NCI-H82 (cell line): Measurements from ENCODE around the gene PCDHGA10.
"Not testable (repeated sequence)": the region's sequence is repeated elsewhere in the genome, so short reads cannot be mapped to it uniquely, and the experiment has no call there.

Experiments used
- DNase-seq: peaks from one replicate; lab custom pipeline; 2025; lab: John Stamatoyannopoulos, UW

PCDHGA10 gene

DNA sequence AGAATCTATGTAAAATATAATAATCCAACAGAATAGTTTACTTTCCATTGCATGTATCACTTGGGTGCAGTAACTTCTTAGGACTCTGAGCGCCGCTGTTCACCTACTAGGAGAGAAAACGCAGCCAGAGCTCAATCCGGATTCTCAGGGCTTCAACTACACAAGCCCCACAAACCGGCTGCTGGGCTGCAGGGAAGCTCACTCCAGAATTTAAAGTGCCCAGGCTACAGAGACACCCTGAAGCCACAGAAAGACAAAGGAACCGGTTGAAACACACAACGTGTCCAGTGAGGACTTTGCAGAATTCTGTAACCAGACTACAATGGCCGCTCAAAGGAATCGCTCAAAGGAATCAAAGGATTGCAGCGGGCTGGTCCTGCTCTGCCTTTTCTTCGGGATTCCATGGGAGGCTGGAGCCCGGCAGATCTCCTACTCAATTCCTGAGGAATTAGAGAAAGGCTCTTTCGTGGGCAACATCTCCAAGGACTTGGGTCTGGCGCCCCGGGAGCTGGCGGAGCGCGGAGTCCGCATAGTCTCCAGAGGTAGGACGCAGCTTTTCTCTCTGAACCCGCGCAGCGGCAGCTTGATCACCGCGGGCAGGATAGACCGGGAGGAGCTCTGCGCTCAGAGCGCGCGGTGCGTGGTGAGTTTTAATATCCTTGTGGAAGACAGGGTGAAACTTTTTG lies at the start of gene PCDHGA10:
TSS of gene PCDHGA10 (plus strand) at position 134 of the 686 bp plus-strand sequence. CDS start at position 323, 189 bp downstream.
- DNase-seq = peak; percentile 47

- no peak for DNase-seq
Observed at GRCh38 chr5:141363952-141364660, 48.7 kb upstream of the PCDHGA10 start, which contains the start of gene PCDHGA5. Gene PCDHGA5, plus strand, starts transcription at chr5:141364162. Its CDS starts 169 bp downstream, at chr5:141364331.

DNA sequence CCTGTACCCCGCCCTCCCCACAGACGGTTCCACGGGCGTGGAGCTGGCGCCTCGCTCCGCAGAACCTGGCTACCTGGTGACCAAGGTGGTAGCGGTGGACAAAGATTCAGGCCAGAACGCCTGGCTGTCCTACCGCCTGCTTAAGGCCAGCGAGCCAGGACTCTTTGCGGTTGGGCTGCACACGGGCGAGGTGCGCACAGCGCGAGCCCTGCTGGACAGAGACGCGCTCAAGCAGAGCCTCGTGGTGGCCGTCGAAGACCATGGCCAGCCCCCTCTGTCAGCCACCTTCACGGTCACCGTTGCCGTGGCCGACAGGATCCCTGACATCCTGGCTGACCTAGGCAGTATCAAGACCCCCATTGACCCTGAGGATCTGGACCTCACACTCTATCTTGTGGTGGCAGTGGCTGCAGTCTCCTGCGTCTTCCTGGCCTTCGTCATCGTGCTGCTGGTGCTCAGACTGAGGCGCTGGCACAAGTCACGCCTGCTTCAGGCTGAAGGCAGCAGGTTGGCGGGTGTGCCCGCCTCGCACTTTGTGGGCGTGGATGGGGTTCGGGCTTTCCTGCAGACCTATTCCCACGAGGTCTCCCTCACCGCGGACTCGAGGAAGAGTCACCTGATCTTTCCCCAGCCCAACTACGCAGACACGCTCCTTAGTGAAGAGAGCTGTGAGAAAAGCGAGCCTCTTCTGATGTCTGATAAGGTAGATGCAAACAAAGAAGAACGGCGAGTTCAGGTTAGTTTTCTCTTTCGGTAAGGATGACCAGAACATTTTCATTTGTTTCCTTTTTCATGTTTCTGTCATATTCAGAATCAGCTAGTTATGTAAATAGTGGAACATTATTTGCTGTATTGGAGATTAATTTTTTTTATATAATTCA lies 46.5 kb upstream of the PCDHGA10 start:
- DNase-seq = no peak

DNA sequence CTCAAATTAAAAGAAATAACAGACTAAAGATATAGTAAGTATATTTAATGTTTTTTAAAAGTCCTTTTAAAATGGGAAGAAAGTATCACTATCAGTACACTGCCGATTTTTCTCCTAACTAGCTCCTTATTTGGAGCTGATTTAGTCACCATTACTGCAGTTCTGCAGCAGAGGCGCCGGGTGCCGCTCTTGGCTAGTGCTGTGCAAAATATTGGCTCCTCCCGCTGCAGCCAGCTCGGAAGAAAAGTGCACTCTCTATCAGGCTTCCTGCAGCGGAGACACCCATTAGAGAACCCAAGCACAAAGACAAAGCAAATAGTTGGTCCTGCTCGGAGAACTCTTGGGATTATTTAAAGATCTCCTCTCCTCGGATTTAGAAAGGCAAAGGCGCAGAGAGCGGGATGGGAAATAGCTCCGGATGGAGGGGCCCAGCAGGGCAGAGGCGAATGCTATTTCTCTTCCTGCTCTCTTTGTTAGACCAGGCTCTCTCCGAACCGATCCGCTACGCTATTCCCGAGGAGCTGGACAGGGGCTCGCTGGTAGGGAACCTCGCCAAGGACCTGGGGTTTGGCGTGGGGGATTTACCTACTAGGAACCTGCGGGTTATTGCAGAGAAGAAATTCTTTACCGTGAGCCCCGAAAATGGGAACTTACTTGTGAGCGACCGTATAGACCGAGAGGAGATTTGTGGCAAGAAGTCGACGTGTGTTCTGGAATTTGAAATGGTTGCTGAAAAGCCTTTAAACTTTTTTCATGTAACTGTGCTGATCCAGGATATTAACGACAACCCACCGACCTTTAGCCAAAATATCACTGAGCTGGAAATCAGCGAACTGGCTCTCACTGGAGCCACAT lies 42.6 kb upstream of the PCDHGA10 start, which contains the start of gene PCDHGB3:
TSS of gene PCDHGB3 (plus strand) at position 249 of the 855 bp plus-strand sequence. CDS start at position 402, 153 bp downstream.
- DNase-seq = peak; percentile 0

DNA sequence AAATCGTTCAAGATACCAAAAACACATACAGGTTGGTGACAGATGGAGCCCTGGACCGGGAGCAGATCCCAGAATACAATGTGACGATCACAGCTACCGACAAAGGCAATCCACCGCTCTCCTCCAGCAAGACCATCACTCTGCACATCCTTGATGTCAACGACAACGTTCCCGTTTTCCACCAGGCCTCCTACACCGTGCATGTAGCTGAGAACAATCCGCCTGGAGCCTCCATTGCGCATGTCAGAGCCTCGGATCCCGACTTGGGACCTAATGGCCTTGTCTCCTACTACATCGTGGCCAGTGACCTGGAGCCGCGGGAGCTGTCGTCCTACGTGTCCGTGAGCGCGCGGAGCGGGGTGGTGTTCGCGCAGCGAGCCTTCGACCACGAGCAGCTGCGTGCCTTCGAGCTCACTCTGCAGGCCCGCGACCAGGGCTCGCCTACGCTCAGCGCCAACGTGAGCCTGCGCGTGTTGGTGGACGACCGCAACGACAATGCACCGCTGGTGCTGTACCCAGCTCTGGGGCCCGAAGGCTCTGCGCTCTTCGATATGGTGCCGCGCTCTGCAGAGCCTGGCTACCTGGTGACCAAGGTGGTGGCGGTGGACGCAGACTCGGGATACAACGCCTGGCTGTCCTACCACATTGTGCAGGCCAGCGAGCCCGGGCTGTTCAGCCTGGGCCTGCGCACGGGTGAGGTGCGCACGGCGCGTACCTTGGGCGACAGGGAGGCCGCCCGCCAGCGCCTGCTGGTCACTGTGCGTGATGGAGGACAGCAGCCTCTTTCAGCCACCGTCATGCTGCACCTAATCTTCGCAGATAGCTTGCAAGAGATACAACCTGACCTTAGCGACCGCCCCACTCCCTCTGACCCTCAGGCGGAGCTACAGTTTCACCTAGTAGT lies 41.0 kb upstream of the PCDHGA10 start:
- DNase-seq = no peak

DNA sequence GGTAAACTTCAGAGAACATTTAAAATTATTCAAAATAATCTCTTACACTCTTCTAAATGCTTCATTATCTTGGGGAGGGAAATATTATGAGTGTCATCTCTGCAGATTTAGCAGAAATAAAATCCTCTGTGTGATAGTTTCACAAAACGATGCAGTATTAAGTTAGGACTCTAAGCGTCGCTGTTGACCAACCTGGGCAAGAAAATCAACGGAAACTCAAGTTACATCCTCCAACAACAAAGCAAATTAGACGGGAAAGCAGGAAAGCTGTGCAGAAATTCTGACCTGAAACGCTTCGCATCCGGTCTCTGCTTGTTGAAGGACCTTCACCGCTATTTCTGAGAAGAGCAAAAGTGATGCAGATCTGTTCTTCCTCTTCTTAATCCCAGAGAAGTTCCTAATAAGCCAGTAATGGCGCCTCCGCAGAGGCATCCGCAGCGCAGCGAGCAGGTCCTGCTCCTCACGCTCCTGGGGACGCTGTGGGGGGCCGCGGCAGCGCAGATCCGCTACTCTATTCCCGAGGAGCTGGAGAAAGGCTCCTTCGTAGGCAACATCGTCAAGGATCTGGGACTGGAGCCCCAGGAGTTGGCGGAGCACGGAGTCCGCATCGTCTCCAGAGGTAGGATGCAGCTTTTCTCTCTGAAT lies 39.0 kb upstream of the PCDHGA10 start, which contains the start of gene PCDHGA6:
TSS of gene PCDHGA6 (plus strand) at position 219 of the 645 bp plus-strand sequence. CDS start at position 412, 193 bp downstream.
- DNase-seq = no peak

DNA sequence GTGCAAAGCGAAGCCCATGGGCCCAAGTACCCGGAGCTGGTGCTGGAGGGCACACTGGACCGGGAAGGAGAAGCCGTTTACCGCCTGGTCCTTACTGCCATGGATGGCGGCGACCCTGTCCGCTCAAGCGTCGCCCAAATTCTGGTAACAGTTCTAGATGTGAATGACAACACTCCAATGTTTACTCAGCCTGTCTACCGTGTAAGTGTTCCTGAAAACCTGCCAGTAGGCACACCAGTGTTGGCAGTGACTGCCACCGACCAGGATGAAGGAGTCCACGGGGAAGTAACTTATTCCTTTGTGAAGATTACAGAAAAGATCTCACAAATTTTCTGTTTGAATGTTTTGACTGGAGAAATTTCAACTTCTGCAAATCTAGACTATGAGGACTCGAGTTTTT lies 38.2 kb upstream of the PCDHGA10 start:
- DNase-seq = no peak

GRCh38 chr5:141375444-141376155 lies 37.2 kb upstream of the PCDHGA10 start:
- not testable (repeated sequence) for DNase-seq

DNA sequence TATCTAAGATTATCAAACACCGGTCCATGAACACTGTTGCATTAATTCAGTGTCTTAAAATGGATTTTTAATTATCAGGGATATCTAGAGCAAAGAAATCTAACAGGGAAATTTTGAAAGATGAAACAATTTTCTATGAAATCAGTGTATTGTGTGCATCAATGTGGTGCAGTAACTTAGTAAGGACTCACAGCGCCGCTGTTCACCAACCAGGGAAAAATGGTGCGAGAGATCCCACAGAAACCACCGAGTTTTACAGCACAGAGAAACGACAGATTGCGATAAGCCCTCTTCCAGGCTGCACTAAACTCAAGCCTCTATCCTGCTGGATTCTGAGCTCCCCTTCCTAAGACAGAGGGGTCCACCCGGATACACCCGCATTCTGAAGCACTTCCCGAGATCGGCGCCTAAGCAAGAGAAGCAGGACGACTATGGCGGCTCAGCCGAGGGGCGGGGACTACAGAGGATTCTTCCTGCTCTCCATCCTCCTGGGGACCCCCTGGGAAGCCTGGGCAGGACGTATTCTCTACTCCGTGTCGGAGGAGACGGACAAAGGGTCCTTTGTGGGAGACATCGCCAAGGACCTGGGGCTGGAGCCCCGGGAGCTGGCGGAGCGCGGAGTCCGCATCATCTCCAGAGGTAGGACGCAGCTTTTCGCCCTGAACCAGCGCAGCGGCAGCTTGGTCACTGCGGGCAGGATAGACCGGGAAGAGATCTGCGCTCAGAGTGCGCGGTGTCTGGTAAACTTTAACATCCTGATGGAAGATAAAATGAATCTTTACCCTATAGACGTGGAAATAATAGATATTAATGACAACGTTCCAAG lies 30.1 kb upstream of the PCDHGA10 start, which contains the start of gene PCDHGA7:
TSS of gene PCDHGA7 (plus strand) at position 274 of the 826 bp plus-strand sequence. CDS start at position 432, 158 bp downstream.
- DNase-seq = peak; percentile 53

DNA sequence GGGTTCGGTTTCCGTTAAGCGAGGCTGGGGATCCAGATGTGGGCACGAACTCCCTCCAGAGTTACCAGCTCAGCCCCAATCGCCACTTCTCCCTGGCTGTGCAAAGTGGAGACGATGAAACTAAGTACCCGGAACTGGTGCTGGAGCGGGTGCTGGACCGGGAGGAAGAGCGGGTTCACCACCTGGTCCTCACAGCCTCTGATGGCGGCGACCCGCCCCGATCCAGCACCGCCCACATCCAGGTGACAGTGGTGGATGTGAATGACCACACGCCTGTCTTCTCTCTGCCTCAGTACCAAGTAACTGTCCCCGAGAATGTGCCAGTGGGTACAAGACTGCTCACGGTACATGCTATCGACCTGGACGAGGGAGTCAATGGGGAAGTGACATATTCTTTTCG lies 29.4 kb upstream of the PCDHGA10 start:
- DNase-seq = no peak

GRCh38 chr5:141384471-141385267 lies 28.1 kb upstream of the PCDHGA10 start:
- DNase-seq = no peak

- peak; percentile 7 for DNase-seq
Observed at GRCh38 chr5:141387557-141388311, 25.1 kb upstream of the PCDHGA10 start, which contains the start of gene PCDHGB4. Gene PCDHGB4, plus strand, starts transcription at chr5:141387698. Its CDS starts 187 bp downstream, at chr5:141387885.

GRCh38 chr5:141388661-141389060 lies 24.1 kb upstream of the PCDHGA10 start:
- no peak for DNase-seq

DNA sequence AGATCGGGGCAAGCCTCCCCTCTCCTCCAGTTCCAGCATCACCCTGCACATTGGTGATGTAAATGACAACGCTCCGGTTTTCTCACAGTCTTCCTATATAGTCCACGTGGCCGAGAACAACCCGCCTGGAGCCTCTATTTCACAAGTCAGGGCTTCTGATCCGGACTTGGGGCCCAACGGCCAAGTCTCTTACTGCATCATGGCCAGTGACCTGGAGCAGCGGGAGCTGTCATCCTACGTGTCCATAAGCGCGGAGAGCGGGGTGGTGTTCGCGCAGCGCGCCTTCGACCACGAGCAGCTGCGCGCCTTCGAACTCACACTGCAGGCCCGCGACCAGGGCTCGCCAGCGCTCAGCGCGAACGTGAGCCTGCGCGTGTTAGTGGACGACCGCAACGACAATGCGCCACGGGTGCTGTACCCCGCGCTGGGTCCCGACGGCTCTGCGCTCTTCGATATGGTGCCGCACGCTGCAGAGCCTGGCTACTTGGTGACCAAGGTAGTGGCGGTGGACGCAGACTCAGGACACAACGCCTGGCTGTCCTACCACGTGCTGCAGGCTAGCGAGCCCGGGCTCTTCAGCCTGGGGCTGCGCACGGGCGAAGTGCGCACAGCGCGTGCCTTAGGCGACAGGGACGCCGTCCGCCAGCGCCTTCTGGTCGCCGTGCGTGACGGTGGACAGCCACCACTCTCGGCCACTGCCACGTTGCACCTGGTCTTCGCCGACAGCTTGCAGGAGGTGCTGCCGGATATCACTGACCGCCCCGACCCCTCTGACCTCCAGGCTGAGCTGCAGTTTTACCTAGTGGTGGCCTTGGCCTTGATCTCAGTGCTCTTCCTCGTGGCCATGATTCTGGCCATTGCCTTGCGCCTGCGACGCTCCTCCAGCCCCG lies 23.4 kb upstream of the PCDHGA10 start:
- no peak for DNase-seq
